Testis (tissue), 2 donors: ENCODE measurements around the gene OR6K2.
"Not testable (repeated sequence)": the region's sequence is repeated elsewhere in the genome, so short reads cannot be mapped to it uniquely, and the experiment has no call there.

Experiments used
- POLR2A ChIP-seq: fragments of 450-650 bp; IDR thresholded peaks from one replicate; pipeline ENCODE4 v1.6.1; 2017; ENCODE audit warnings: antibody characterized with exemption, mild to moderate bottlenecking, moderate library complexity
- TF ChIP-seq, protein P1 (sequence below), 3 experiments: fragments of 450-650 bp in 2 of 3; fragments of 200-600 bp in 1 of 3; sonication (generic) in 1 of 3; IDR thresholded peaks; one replicate each; pipeline ENCODE4 v1.5.1; 2016 to 2019; ENCODE audit warnings: antibody characterized with exemption in 3 of 3, mild to moderate bottlenecking in 2 of 3, moderate library complexity in 1 of 3

DNA sequence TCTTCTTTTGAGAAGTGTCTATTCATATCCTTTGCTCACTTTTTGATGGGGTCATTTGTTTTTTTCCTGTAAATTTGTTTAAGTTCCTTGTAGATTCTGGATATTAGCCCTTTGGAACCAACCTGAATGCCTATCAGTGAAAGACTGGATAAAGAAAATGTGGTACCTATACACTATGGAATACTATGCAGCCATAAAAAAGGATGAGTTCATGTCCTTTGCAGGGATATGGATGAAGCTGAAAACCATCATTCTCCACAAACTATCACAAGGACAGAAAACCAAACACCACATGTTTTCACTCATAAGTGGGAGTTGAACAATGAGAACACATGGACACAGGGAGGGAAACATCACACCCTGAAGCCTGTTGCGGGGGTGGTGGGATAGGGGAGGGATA is 12.1 kb downstream of the OR6K2 start:
- TF ChIP-seq, protein P1, sequence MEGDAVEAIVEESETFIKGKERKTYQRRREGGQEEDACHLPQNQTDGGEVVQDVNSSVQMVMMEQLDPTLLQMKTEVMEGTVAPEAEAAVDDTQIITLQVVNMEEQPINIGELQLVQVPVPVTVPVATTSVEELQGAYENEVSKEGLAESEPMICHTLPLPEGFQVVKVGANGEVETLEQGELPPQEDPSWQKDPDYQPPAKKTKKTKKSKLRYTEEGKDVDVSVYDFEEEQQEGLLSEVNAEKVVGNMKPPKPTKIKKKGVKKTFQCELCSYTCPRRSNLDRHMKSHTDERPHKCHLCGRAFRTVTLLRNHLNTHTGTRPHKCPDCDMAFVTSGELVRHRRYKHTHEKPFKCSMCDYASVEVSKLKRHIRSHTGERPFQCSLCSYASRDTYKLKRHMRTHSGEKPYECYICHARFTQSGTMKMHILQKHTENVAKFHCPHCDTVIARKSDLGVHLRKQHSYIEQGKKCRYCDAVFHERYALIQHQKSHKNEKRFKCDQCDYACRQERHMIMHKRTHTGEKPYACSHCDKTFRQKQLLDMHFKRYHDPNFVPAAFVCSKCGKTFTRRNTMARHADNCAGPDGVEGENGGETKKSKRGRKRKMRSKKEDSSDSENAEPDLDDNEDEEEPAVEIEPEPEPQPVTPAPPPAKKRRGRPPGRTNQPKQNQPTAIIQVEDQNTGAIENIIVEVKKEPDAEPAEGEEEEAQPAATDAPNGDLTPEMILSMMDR (IDR thresholded peaks at IDR 0.05), result not testable (repeated sequence)
- not testable (repeated sequence) for TF ChIP-seq POLR2A
